UCSD-AML1 (cell line): ENCODE measurements around the gene NFYA.
A peak's percentile ranks its signal among the peaks of the same experiment; 100 is the strongest.

Experiments used
- DNase-seq: peaks from one replicate; lab custom pipeline; 2025; ENCODE audit not compliant: unreplicated experiment; lab: John Stamatoyannopoulos, UW

NFYA gene

DNA sequence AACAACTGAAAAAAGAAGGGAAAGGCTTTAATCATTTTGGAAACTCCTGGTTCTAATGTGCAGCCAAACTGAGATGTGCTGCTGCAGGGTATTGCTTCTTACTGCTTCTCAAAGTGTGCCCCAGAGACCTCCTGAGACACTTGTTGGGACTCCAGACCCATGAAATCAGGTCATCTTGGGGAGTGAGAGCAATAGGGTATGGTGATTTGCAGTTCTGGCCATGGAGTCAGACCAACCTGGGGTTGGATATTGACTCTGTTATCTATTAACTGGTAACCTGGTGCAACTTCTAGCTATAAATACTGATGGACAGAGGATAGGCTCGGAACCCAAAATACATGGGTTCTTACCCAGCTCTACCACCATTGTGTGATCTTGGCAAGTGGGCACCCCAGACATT, 26.7 kb upstream of the NFYA start:
- no peak for DNase-seq

DNA sequence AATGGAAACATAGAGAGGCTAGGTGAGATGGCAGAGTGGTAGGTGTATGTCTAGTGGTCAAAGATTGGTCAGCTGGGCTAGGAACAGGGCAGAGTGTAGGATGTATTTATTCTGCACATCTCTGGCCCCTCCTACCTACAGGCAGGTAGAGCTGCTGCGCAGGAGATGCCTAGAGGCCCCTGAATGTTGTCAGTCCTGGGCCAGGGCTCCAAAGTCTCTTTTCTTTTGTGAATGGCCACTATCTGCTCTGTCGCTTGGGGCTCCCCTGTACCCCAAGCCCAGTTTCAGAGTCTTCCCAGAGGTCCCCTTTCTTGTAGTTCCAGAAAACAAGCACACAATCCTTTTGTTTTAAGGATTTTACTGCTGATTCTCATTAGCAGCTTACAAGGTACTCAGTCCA, 25.5 kb upstream of the NFYA start:
- DNase-seq: no peak

DNA sequence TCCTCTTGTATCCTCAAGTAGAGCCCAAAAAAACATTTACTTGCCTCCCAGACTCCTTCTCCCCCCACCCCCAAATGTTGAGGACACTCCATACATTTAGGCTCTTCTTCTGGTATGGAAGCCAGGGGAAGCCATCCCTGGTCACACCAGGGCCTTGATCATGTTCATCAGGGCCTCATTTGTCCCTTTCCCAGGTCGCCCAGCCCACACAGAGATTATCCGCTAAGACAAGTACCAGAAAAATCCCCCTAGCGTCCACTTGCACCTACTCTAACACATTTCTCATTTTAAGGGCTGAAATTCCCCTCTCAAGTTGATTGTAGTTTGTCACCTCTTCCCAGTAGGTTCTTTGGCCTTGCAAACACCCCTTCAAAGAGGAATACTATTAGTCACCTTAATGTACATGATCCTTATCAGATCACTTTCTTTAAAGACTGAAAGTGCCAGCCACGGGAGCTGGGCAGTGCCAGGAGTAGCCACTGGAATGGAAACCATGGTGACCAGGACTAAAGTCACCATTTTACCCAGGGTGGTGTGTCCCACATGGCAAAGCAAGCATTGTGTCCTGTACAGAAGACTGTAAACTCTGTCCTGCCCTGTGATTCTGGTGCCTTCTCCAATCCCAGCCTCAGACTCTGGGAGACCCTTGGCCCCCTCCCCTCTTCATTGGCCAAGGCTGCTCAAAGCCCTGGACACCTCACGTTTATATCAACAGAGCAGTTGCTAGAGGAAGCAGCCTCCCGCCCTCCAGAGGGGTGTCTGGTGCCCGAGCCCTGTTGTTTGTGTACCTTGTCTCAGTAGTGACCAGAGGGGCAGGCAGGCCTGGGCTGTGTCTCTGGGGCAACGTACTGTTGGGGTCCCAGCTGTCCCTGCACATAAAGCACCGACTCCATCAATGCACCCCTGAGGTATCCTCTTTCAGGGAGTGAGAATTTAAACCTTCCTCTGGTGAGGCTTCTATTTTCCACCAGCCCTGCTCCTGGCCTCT, 24.7 kb upstream of the NFYA start:
- no peak for DNase-seq

DNA sequence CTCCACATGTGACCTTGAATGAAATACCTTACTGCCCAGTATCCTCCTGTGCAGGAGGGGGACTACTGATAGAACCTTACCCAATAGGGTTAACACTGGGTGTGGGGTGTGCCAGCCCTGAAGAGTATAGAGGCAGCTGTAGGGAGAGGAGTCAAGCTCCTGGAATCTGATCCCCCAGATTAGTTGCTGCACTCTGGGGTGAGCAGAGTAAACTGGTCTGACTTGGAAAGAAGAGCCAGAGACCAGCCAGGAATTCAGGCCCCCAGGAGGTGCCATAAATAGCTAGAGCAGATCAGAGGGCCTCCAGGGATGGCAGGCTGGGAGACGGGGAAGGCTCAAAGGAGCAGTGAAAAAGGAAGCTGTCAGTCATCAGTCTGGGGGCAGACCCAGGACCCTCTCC, 23.3 kb upstream of the NFYA start:
- no peak for DNase-seq

DNA sequence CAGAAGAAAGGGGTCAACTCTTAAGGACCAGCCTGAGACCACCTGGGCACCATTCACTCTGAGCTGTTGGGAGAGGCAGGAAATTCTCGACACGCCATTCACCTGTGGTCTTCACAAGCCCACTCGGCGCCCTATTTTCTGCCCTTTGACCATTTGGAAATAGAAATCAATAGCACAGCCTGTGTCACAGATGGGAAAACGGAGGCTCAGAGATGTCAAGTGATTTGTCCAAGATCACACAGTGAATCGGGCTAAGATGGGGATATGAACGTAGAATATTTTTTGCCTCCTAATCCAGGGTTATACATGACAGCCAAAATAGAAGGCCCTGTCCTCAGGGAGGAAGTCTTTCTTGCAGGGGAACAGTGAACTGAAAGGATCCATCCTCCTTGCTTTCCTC, 22.8 kb upstream of the NFYA start:
- no peak for DNase-seq

DNA sequence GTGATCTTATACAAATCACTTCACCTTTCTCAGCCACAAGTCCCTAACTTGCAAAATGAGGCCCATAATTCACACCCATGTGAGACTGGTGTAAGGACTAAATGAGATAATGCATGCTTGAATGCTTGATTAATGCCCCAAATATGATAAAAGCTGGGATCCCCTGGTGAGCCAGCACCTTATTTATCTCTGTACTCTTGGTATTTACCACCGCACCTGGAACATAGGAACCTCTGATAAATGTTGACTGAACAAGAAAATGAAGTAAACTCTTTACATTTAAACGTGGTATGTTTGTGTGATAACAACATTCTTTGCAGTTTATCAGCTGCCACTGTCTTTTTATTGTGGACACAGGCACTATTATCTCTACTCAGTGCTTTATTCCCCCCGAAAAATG, 22.2 kb upstream of the NFYA start:
- DNase-seq: no peak

DNA sequence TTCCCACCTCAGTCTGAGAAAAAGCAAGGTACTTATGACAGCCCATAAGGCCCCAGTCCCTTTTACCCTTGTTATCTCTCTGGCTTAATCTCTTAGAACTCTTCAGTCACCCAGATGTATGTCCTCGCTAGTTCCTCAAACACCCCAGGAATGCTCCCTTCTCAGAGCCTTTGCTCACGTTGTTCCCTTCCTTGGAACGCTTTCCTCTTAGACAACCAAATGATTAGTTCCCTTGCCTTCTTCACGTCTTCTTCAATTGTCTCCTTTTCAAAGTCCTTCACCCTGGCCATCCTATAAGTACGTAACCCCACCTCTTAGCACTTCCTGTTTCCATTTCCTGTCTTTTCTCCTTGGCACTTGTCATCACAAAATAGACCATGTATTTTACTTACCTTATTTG, 20.9 kb upstream of the NFYA start:
- no peak for DNase-seq

DNA sequence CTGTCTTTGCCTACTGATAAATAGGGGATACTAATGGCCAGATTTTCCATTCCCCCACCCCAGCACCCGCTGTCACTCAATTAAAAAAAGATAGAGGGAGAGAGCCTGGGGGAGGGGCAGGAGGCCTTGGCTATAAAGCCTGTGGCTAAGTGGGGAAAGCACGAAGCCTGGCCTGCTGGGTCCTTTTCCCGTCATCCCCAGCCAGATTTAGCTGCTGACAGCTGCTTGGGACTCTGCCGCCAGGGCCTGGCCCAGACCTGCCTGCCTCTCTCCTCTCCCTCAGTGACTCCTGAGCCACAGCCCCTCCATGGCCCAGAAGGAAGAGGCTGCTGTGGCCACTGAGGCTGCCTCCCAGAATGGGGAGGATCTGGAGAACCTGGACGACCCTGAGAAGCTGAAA, 19.7 kb upstream of the NFYA start, which contains the start of gene APOBEC2:
Gene APOBEC2, plus strand, starts transcription at position 162 of the 400 bp plus-strand sequence. Its CDS starts 146 bp downstream, at position 308.
- DNase-seq: no peak

DNA sequence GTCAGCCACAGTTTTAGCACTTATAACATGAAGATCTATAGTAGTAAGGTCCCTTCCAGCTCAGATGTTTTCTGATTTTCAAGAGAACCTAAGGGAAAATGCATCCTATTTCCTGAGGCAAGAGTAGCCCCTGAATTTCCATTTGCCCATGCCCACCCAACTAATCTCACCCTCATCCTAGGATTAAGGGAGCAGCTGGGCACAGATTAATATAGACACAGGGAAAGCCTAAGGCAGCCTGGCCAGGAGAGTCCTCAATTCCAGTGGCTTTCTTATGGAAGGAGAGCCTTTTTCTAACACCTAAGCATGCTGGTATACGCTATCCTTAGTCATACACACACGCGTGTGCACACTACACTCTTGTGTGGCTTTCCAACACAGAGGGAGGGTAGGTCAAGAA, 18.3 kb upstream of the NFYA start:
- no peak for DNase-seq

DNA sequence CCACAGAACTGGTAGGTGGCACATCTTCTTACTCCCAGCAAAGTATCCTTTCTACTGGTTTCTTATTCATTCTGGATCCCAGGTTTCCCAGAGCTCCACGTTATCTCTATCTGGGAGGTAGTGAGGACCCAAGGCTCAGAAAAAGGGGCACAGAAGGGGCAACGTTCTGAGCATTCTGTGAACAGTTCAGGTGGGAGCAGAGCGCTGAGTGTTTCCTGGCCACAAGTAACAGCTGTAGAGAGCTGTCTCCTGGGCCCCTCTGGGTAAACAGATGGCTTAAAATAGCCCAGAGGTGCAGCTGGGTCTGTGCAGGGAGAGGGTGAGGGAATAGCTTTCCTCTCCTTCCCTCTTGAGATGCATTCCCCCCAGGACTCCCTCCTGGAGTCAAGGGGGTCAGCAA, 17.6 kb upstream of the NFYA start:
- DNase-seq: no peak

DNA sequence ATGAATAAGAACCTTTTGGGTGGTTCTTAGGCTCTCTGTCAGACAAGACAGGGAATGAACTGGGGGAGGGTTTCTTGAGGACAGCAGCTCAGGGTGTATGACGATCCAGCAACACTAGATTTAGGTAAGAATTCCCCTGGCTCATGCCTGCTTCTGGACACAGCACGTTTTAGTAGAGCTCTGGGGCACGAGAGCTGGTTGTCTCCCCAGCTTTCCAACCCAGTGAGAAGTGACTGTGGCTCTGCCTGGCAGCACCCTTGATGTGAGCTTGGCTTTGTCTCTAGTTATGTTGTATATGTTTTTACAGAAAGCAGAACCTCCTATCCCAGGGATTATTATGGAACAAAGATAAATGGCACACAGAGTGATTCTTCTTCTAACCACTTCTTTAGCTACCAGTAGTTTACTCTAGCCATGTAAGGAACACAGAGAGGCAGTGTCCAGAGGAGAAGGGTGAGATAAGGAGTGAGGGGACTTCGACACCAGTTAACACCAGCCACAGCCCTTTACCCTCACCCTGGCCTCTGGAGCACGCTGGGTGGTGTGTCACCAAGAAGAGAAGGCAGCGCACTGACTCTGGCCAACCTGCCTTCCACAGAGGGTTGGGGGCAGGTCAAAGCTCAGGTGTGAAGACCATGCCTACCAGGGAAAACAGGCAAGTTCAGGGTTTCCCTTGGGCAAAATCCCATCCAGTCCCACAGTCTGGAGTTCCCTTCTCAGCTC, 15.8 kb upstream of the NFYA start:
- DNase-seq: no peak

DNA sequence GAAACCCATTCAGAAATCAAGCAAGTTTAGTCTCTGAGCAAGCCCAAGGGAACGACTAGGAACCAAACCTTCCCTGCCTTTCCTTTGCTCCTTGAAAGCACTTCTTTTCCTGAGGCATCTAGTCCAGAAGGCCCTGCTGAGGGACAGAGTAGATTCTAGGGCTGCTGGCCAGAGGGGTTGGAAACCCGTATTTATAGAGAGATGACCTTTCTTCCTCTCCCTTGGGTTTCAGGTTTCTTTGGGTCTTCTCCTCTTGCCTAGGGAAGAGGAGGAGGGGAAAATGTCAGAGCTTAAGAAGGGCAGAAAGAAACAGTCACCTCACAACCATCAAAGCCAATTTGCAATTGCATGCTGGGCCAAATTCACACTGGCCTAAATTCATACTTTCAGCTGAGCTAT, 14.0 kb upstream of the NFYA start:
- no peak for DNase-seq

DNA sequence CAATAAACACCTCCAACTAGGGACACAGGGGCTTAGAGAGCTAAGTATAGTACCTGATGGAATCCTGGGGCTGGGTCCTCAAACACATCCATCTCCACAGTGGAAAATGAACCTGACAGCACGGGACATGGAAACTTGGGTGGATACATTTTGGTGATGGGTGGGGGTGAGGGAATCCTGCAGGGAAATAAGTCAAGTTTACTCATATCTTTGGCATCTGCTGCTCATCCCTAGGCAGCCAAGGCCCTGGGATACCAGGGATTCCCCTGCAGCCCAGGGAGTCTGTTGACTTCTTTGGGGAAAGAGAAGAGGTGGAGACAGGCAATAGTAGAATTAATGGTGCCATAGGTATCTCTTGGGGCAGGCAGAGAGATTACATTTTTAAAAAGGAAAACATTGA, 13.2 kb upstream of the NFYA start:
- DNase-seq: no peak

DNA sequence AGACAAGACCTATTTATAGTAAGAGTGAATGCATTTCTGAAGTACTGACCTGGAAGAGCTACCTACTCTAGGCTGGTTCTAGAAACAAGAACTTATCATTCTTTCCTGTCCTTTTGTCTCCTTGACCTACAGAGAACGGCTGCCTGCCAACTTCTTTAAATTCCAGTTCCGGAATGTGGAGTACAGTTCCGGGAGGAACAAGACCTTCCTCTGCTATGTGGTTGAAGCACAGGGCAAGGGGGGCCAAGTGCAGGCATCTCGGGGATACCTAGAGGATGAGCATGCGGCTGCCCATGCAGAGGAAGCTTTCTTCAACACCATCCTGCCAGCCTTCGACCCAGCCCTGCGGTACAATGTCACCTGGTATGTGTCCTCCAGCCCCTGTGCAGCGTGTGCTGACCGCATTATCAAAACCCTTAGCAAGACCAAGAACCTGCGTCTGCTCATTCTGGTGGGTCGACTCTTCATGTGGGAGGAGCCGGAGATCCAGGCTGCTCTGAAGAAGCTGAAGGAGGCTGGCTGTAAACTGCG, 11.5 kb upstream of the NFYA start:
- no peak for DNase-seq

DNA sequence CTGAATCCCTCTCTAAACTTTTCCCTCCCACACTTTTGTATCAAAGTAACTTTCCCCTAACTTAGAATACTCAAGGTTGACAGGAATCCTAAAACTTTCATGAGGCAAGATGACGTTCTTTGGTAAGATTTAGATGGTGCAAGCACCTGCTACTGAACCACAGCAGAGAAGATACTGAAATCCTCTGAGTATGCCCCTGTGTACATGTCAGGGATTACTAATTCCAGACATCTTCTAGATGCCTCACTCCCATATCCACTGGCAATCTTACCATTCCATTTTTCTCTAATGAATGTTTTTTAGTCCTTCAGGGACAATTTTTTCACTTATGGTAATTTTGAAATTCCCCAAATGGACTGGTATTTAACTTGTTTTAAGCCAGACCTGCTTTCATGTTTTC, 10.7 kb upstream of the NFYA start:
- no peak for DNase-seq

DNA sequence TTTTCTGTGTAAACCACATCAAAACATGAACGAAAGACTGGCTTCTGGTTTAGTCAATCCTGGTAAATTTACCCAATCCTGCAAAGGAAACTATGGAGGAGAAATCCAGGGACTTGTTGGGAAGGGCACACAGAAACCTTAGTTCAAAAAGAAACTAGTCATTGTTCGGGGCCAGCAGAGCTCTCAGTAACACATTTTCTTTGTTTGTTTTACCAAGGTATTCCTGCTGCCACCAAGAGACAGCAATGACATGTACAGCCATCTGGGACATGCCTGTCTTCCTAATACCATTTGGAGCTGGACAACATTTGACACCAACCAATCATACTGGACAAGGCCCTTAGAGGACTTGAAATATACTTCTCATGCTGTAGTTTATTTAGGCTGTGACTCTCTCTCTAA, 8.9 kb upstream of the NFYA start:
- no peak for DNase-seq

DNA sequence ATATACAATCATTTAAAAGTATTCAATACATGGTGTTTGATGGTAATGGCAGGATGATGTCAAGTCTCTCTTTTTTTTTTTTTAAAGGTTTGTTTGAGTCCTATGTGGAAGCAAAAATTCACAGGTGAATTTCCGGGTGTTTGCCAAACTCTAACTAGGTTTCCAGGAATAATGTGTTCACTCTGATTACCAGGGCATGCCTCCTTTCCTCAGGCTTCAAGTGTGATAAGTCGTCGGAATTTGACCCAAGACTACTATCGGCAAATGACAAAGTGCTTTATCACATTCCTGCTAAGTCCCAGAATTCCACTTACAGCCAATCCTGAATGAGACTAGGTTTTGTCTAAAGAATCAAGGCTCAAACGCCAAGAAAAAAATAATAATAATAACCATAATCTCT, 7.9 kb upstream of the NFYA start:
- no peak for DNase-seq

DNA sequence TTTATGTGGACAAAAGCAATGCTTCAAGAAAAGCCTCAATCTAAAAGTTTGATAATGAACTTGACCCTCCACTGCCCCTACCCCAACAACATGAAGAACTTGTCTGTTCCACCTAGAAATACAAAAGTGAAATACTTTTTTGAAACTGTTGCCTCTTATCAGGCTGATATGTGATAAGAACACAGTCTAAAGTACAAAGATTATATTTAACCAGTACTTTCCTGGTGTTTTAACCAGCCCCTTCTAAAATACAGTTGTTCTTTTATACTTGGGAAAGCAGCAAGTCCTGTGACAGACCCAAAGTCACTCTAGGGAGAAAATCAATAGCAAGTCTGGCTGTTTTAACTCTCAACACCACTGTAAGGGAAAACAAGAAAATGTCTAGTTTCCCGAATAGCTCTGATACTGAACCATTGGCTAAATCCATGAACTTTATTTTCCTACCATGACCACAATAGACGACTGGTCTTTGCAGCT, 7.2 kb upstream of the NFYA start:
- DNase-seq: no peak

DNA sequence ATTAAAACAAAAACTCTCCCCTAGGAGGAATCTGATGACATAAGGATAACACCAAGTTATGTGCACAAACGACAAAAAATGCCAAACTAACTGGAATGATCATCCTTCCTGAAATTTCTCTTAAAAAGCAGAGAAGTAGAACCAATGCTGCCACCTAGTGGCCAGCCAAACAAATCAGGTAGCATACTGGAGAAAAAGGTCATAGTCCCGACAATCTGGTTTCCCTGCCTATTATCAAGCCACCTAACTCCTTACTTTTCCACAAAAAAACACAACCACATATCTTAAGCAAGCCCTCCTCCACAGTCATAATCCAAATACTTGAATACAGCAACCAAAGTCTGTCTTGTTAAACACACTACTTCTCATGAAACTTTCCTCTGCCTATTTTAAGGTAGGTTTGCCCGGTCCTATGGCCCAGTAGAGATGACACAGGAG, 5.9 kb upstream of the NFYA start:
- peak; percentile 47 for DNase-seq

DNA sequence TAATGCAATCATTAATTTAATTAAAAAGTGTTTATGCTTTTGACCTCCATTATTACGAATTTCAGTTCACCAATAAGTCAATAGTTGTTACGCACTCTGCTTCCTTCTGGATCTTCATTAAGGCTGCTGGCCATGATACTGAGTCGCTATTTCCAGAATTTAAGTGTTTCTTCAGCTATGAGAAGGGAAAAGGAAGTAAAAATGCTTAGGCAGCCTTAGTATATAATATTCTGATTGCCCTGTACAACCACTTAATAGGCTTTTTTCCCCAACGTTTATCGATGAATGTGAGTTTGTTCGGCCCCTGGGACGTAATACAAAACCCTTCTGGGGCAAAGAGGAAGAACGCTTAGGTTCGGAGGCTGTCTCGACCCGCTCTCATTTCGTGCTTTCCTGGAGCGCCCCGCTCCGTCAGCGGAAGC, 1.3 kb upstream of the NFYA start:
- DNase-seq: no peak

DNA sequence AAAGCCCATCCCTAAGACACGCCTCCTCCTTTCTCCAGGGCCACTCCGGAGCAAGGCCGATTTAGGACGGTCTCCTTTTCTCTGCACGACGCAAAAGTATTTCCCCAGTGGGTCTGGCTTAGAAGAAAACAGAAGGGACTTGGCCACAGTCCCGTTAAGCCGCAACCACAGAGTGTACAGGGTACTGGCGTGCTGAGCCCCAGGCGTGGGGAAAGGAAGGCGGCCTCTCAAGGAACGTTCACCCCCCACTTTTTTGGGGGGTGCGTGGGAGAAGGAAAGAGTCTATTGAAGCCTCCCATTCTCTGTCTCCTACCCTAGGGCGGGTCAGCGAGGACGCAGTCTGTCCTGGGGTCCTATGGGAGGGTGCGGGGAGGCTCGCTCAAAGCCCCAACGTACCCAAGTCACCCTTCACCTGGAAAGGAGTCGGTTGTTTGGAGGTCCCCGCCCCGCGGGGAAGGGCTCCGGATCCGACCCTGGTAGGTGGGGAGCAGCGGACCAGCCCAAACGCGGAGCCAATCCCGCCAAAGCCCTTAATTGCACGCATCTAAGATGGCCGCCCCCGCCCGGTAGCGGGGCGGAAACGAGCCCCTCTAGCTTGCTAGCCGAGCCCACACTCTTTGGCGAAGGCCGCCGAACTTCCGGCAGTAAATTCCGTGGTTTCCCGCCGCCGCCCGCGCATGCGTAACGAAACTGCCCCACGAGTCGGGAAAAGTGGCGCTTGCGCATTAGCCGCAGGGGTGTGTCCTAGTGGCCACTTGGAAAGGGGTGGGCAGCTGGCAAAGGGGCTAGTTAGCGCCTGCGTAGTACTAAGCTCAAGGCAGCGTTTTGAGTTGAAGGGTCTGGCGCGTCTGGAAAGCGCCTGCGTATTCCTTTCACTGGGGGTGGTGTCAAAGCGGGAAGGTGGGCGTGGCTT, 595 bp upstream of the NFYA start, which contains the start of gene OARD1:
Gene OARD1, minus strand, starts transcription at position 434 of the 913 bp plus-strand sequence. CDS start 722 bp downstream, outside the sequence.
- peak; percentile 100 for DNase-seq
